Activated T-cell treated with anti-CD3 and anti-CD28 coated beads for 1 hour (primary cell): ENCODE data around the gene KICS2.
"Not testable (repeated sequence)": the region's sequence is repeated elsewhere in the genome, so short reads cannot be mapped to it uniquely, and the experiment has no call there.

ENCODE experiments used
- DNase-seq: peaks from one replicate; pipeline ENCODE4 v3.0.0-alpha.2; 2020; ENCODE audit warnings: low read depth

Gene KICS2

GRCh38 chr12:64222009-64222765 lies at the start of gene KICS2:
TSS of gene KICS2 (minus strand) at chr12:64222296. CDS start at chr12:64222237, 59 bp downstream.
- peak; percentile 83 for DNase-seq

- no peak for DNase-seq
Measured at GRCh38 chr12:64270411-64270810, 48.3 kb upstream of the KICS2 start.

- no peak for DNase-seq
Measured at GRCh38 chr12:64269161-64269560, 47.1 kb upstream of the KICS2 start.

DNA sequence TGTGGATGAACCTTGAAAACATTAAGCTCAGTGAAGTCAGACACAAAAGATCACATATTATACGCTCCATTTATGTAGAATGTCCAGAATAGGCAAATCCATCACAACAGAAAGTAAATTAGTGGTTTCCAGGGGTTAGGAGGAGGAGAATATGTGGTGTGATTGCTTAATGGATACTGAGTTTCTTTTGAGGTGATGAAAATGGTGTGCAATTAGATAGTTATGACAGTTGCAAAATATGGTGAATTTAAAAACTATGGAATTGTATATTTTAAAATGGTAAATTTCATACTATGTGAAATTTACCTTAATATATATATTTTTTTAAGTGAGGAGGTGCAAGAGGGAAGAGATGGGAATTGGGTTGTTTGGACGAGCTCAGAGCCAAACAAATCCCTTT lies 46.3 kb upstream of the KICS2 start:
- no peak for DNase-seq

- no peak for DNase-seq
Measured at GRCh38 chr12:64265839-64266238, 43.7 kb upstream of the KICS2 start.

DNA sequence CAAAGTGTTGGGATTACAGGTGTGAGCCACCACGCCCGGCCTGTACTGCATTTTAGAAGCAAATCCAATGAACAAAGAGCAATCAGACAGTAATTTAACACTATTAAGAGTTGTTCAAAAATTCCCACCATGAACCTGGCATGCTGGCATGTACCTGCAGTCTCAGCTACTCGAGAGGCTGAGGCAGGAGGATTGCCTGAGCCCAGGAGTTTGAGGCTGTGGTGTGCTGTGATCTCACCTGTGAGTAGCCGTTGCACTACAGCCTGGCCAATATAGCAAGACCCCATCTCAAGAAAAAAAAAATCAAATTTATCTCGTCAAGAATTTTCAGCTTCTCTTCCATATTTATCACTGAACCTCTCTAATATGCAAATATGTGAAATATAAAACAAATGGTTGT lies 39.7 kb upstream of the KICS2 start:
- no peak for DNase-seq

DNA sequence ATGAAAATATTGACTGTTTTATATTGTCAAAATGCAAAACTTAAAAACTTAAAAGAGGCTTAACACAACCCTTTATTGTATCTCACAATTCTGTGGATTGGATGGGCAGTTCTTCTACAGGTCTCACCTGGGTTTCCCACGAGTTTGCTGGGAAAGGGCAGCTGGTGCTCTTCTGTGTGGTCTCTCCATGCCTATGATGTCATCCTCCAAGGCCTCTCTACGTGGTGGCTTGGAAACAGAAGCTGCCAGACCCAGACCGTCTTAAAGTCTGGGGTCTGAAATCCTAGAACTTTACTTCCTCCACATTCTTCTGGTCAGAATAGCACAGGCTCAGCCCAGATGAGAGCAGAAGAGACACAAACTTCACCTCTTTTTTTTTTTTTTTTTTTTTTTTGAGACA lies 36.5 kb upstream of the KICS2 start:
- no peak for DNase-seq

DNA sequence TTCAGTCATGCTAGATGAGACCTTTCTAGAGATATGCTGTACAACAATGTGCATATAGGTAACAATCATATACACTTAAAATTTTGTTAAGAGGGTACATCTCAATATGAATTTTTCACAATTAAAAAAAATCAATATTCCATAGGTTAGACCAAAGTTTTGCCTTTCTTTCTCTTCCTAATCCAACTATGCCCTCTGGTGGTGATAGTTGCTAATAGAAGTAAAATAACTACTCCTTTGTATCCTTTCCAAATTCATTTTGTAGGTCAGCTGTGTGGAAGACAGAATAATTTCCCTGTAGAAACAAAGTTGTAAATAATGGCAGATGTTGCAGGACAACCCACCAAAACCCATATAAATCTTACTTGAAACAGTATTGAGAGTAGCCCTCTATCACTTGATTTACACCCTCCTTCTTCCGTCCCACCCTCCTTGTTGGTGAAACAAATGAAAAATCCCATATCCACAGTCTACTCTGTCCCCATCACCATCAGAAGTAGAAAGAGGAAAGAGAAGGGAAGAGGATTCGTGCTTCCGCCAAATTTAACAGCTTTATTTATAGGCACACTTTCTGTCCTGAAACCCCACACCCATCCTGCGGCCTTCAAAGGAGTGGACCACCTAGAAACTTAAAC lies 34.2 kb upstream of the KICS2 start:
- DNase-seq: no peak

DNA sequence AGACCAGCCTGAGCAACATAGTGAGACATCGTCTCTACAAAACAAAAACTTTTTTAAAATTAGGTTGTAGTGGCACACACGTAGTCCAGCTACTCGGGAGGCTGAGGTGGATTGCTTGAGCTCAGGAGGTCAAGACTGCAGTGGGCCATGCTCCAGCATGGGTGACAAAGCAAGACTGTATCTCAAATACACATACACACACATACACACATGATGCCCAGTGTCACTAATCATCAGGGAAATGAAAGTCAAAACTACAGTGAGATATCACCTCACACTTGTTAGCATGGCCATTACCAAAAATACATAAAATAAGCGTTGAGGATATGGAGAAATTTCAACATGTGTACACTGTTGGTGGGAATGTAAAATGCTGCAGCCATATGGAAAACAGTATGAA lies 33.2 kb upstream of the KICS2 start:
- DNase-seq: no peak

GRCh38 chr12:64253356-64253755 lies 31.3 kb upstream of the KICS2 start:
- no peak for DNase-seq

GRCh38 chr12:64252681-64253080 lies 30.6 kb upstream of the KICS2 start:
- DNase-seq: no peak

DNA sequence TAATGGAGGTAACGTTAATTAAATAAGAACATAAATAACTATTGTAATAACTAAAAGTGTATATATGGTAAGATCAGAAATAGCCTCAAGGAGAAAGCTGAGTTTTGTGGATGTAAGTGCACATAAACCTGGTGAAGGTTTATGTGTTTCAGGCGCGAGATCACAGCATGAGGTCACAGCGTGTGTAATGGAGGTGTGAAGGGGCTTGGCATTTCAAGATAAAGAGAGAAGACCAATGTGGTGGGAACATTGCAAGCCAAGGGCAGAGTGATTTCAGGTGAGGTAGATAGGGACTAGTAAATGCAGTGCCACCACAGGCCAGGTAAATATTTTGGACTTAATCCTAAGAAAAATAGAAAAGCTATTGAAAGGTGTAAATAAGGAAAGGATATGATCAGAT lies 21.7 kb upstream of the KICS2 start:
- DNase-seq: no peak

- no peak for DNase-seq
Measured at GRCh38 chr12:64240781-64241180, 18.7 kb upstream of the KICS2 start.

- no peak for DNase-seq
Measured at GRCh38 chr12:64237382-64237781, 15.3 kb upstream of the KICS2 start.

GRCh38 chr12:64236549-64236948 lies 14.5 kb upstream of the KICS2 start:
- no peak for DNase-seq

GRCh38 chr12:64232196-64232595 lies 10.1 kb upstream of the KICS2 start:
- no peak for DNase-seq

GRCh38 chr12:64229796-64230195 lies 7.7 kb upstream of the KICS2 start:
- DNase-seq: no peak

- DNase-seq: no peak
Measured at GRCh38 chr12:64229240-64229639, 7.1 kb upstream of the KICS2 start.

GRCh38 chr12:64225626-64226025 lies 3.5 kb upstream of the KICS2 start:
- DNase-seq: no peak

DNA sequence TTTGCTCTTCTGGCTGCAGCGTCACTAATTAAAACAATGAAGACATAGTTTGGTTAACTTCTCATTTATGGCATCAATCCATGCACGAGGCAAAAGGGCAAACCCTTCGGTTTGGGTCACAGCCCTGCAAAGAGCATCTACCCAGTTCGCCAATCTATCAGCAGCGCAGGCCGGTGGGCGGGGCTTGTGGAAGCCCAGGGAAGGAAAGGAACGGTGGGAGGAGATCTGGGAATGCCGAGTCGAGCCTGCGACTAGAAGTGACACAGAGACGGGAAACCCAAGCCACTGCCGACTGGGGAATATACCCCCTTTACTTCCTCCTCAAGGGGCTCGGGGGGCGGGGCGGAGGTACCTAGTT lies 466 bp downstream of the KICS2 start:
- peak; percentile 45 for DNase-seq

GRCh38 chr12:64220046-64220445 lies 2.0 kb downstream of the KICS2 start:
- DNase-seq: no peak

- no peak for DNase-seq
Measured at GRCh38 chr12:64219145-64219544, 3.0 kb downstream of the KICS2 start.

- no peak for DNase-seq
Measured at GRCh38 chr12:64218597-64218996, 3.5 kb downstream of the KICS2 start.

DNA sequence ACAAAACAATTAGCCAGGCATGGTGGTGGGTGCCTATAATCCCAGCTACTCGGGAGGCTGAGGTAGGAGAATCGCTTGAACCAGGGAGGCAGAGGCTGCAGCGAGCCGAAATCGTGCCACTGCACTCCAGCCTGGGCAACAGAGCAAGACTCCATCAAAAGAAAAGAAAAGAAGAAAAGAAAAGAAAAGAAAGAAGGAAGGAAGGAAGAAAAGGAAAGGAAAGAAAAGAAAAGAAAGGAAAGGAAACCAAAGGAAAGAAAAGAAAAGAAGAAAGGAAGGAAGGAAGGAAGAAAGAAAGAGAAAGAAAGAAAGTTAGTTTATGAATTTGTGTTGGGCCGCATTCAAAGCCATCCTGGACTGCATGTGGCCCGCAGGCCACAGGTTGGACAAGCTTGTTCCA lies 4.5 kb downstream of the KICS2 start:
- DNase-seq: not testable (repeated sequence)
